Thoracic aorta (tissue), 2 donors: ENCODE data around the gene RECK. TPM values are rescaled to one million over a fixed set of nuclear protein-coding genes. Genes with fewer than 3 reads are reported as not detected.
"Not testable (repeated sequence)": the region's sequence is repeated elsewhere in the genome, so short reads cannot be mapped to it uniquely, and the experiment has no call there.

ENCODE experiments used
- ATAC-seq: fragments of 150-250 bp; one replicate; pipeline ENCODE4 v1.8.0; 2017; ENCODE audit warnings: low read depth; ENCODE audit not compliant: insufficient number of reproducible peaks, low FRiP score
- DNase-seq: peaks from one replicate; pipeline ENCODE4 v3.0.0-alpha.2; 2020; ENCODE audit warnings: low spot score
- H3K27ac ChIP-seq, 2 donors: fragments of 200-600 bp; sonication (generic); 1 replicate in 1 of 2; 2 replicates in 1 of 2; pipeline ENCODE4 v1.5.1; 2016; ENCODE audit warnings: mild to moderate bottlenecking in 2 of 2, moderate library complexity in 2 of 2
- H3K27me3 ChIP-seq: fragments of 200-600 bp; sonication (generic); replicated peaks from 2 replicates; pipeline ENCODE4 v1.6.0; 2016; ENCODE audit warnings: mild to moderate bottlenecking; ENCODE audit not compliant: insufficient read depth
- H3K36me3 ChIP-seq: fragments of 200-600 bp; sonication (generic); one replicate; pipeline ENCODE4 v1.5.1; 2016
- H3K4me1 ChIP-seq, 2 donors: fragments of 200-600 bp; sonication (generic); 1 replicate in 1 of 2; 2 replicates in 1 of 2; pipeline versions ENCODE4 v1.5.1 to v1.6.0; 2016; ENCODE audit warnings: low read depth in 2 of 2, mild to moderate bottlenecking in 1 of 2; ENCODE audit not compliant: control insufficient read depth in 1 of 2
- H3K4me3 ChIP-seq: fragments of 200-600 bp; sonication (generic); 2 replicates; pipeline ENCODE4 v1.5.1; 2016; ENCODE audit warnings: mild to moderate bottlenecking
- H3K9me3 ChIP-seq: fragments of 200-600 bp; sonication (generic); 2 replicates; pipeline ENCODE4 v1.5.1; 2016
- CTCF ChIP-seq: fragments of 200-600 bp; sonication (generic); IDR thresholded peaks from one replicate; pipeline ENCODE4 v1.5.1; 2019; ENCODE audit warnings: antibody characterized with exemption
- total RNA-seq, 2 donors: library from RNA; depleted of rRNA; stranded (reverse); fragments of >200 nt; gene quantifications; one replicate each; pipeline versions ENCODE4 v1.1.0 to v1.2.3, GENCODE V29; 2016

Gene RECK
- total RNA-seq, 2 donors from 2014 or later, result 19.8 to 30.5 TPM

GRCh38 chr9:36126016-36126730 lies 89.5 kb downstream of the RECK start:
- H3K27me3 ChIP-seq, result no peaks in the 10 kb centered on the region
- ATAC-seq (no peak), DNase-seq (no peak)
- no peaks in the 10 kb centered on the region for H3K9me3 ChIP-seq
- H3K4me1 ChIP-seq, result no peaks in the 10 kb centered on the region
- no peak overlapping the region for H3K27ac ChIP-seq
- no peak overlapping the region for H3K4me3 ChIP-seq
- TF ChIP-seq CTCF, result no peak
- peaks cover 4% of the 10 kb centered on the region for H3K36me3 ChIP-seq

- no peak overlapping the region for H3K4me3 ChIP-seq
- no peak overlapping the region for H3K27ac ChIP-seq
- no peak for TF ChIP-seq CTCF
- ATAC-seq (no peak), DNase-seq (no peak)
- peaks cover 4% of the 10 kb centered on the region for H3K36me3 ChIP-seq
- no peaks in the 10 kb centered on the region for H3K9me3 ChIP-seq
- no peaks in the 10 kb centered on the region for H3K27me3 ChIP-seq
- no peaks in the 10 kb centered on the region for H3K4me1 ChIP-seq
Measured at GRCh38 chr9:36127652-36128244, 91.0 kb downstream of the RECK start.

- no peak overlapping the region for H3K27ac ChIP-seq
- no peak overlapping the region for H3K4me3 ChIP-seq
- no peaks in the 10 kb centered on the region for H3K9me3 ChIP-seq
- H3K4me1 ChIP-seq, result no peaks in the 10 kb centered on the region
- no peaks in the 10 kb centered on the region for H3K27me3 ChIP-seq
- H3K36me3 ChIP-seq, result no peaks in the 10 kb centered on the region
- DNase-seq (no peak), ATAC-seq (no peak)
- no peak for TF ChIP-seq CTCF
Measured at GRCh38 chr9:36128349-36128748, 91.6 kb downstream of the RECK start.

GRCh38 chr9:36129139-36129538 lies 92.4 kb downstream of the RECK start:
- TF ChIP-seq CTCF, result no peak
- DNase-seq (no peak), ATAC-seq (no peak)
- Histone ChIP-seq H3K9me3 (no peaks in the 10 kb centered on the region), H3K27me3 (no peaks in the 10 kb centered on the region), H3K4me3 (no peak overlapping the region), H3K4me1 (no peaks in the 10 kb centered on the region), H3K36me3 (no peaks in the 10 kb centered on the region), H3K27ac (no peak overlapping the region)

- not testable (repeated sequence) for H3K4me3 ChIP-seq, DNase-seq, ATAC-seq, H3K36me3 ChIP-seq, H3K27me3 ChIP-seq, H3K9me3 ChIP-seq, H3K4me1 ChIP-seq
- peak overlapping the region in 1 of 2 donors; percentile 1 for H3K27ac ChIP-seq
Measured at GRCh38 chr9:36131666-36132065, 95.0 kb downstream of the RECK start.
